Hepatocyte (in vitro differentiated cells): Measurements from ENCODE around the gene DMWD. TPM values are rescaled to one million over a fixed set of nuclear protein-coding genes. Genes with fewer than 3 reads are reported as not detected.
A peak's percentile ranks its signal among the peaks of the same experiment; 100 is the strongest.

ENCODE experiments used
- DNase-seq: peaks from one replicate; pipeline ENCODE4 v3.0.0-alpha.2; 2016; ENCODE audit warnings: low spot score
- H2AFZ ChIP-seq: fragments of 200-600 bp; sonication (generic); 2 replicates; pipeline ENCODE4 v1.6.0; 2016; ENCODE audit warnings: antibody characterized with exemption, mild to moderate bottlenecking
- H3K27ac ChIP-seq: fragments of 200-600 bp; sonication (generic); 2 replicates; pipeline ENCODE4 v1.5.1; 2016; ENCODE audit warnings: mild to moderate bottlenecking
- H3K27me3 ChIP-seq: fragments of 200-600 bp; sonication (generic); 2 replicates; pipeline ENCODE4 v1.6.1; 2016
- H3K36me3 ChIP-seq: fragments of 200-600 bp; sonication (generic); replicated peaks from 2 replicates; pipeline ENCODE4 v1.5.1; 2016; ENCODE audit warnings: low read depth; ENCODE audit not compliant: insufficient read depth
- H3K4me1 ChIP-seq: fragments of 200-600 bp; sonication (generic); 2 replicates; pipeline ENCODE4 v1.5.1; 2016; ENCODE audit warnings: mild to moderate bottlenecking, moderate library complexity; ENCODE audit not compliant: insufficient read depth
- H3K4me2 ChIP-seq: fragments of 200-600 bp; sonication (generic); 2 replicates; pipeline ENCODE4 v1.6.0; 2016
- H3K4me3 ChIP-seq: fragments of 200-600 bp; sonication (generic); 2 replicates; pipeline ENCODE4 v1.5.1; 2016; ENCODE audit warnings: mild to moderate bottlenecking
- H3K79me2 ChIP-seq: fragments of 200-600 bp; sonication (generic); 2 replicates; pipeline ENCODE4 v1.6.0; 2017; ENCODE audit warnings: mild to moderate bottlenecking
- H3K9me2 ChIP-seq: fragments of 200-600 bp; sonication (generic); replicated peaks from 2 replicates; pipeline ENCODE4 v1.6.0; 2017; ENCODE audit warnings: mild to moderate bottlenecking; ENCODE audit not compliant: insufficient read depth
- H3K9me3 ChIP-seq: fragments of 200-600 bp; sonication (generic); 2 replicates; pipeline ENCODE4 v1.5.1; 2016; ENCODE audit warnings: low read depth, mild to moderate bottlenecking
- H4K20me1 ChIP-seq: fragments of 200-600 bp; sonication (generic); 2 replicates; pipeline ENCODE4 v1.6.0; 2016; ENCODE audit warnings: mild to moderate bottlenecking; ENCODE audit not compliant: insufficient read depth, poor library complexity, severe bottlenecking
- CTCF ChIP-seq: fragments of 200-600 bp; sonication (generic); IDR thresholded peaks from 2 replicates; pipeline ENCODE4 v1.5.1; 2016; ENCODE audit warnings: antibody characterized with exemption, mild to moderate bottlenecking; ENCODE audit not compliant: poor library complexity
- EZH2 ChIP-seq: fragments of 200-600 bp; sonication (generic); IDR thresholded peaks from 2 replicates; pipeline ENCODE4 v1.6.1; 2016; ENCODE audit warnings: antibody characterized with exemption, mild to moderate bottlenecking, borderline replicate concordance
- EZH2phosphoT487 ChIP-seq: fragments of 200-600 bp; sonication (generic); IDR thresholded peaks from one replicate; pipeline ENCODE4 v1.6.1; 2018; ENCODE audit warnings: antibody characterized with exemption, mild to moderate bottlenecking, low read depth, moderate library complexity; ENCODE audit not compliant: unreplicated experiment, severe bottlenecking
- WGBS: methylation state at CpG from one replicate; pipeline ENCODE4 v1.1.6; 2016; ENCODE audit warnings: low lambda C conversion rate; ENCODE audit errors: missing lambda C conversion rate; 5-methylcytosine and 5-hydroxymethylcytosine counted together
- polyA plus RNA-seq: library from polyadenylated mRNA; unstranded; fragments of >200 nt; fragmentation: Nextera tagmentation; extraction: Ambion mirVana; gene quantifications from 2 replicates; pipeline ENCODE4 v1.2.1, GENCODE V29; 2016
- total RNA-seq: library from RNA; depleted of rRNA; stranded (reverse); fragments of >200 nt; gene quantifications from 2 replicates; pipeline ENCODE4 v1.2.3, GENCODE V29; 2014

Gene DMWD
- total and polyA plus RNA-seq, 2 experiments from 2014 or later, result 23.7 to 70.1 TPM

DNA sequence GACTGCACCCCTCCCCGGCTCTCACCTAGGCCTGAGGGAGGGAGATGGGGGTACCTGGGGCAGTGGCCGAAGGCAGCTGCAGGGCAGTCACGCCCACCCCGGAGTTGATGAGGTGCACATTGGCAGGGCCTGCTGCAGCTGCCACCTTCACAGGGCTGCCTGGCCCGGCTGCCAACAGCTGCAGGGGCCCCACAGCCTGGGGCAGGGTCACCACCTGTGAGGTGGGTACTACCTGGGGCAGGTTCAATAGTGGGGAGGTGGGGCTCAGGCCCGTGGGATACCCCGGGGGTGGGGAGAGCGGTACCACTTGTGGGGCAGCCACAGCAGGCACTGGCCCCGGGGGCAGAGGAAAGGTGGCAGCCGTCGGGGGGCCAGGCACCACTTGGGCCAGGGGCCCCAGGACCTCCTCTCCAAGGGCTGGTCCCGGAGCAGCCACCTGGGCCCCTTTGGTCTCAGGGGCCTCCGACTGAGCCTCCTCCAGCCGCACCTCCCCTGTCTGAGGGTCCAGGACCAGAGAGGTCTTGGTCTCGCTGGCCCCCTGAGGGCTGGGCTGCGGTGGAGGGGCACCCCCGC lies 26.3 kb downstream of the DMWD start:
- DNase-seq, result no peak
- no peak overlapping the region for H2AFZ ChIP-seq
- H3K4me3 ChIP-seq, result no peak overlapping the region

DNA sequence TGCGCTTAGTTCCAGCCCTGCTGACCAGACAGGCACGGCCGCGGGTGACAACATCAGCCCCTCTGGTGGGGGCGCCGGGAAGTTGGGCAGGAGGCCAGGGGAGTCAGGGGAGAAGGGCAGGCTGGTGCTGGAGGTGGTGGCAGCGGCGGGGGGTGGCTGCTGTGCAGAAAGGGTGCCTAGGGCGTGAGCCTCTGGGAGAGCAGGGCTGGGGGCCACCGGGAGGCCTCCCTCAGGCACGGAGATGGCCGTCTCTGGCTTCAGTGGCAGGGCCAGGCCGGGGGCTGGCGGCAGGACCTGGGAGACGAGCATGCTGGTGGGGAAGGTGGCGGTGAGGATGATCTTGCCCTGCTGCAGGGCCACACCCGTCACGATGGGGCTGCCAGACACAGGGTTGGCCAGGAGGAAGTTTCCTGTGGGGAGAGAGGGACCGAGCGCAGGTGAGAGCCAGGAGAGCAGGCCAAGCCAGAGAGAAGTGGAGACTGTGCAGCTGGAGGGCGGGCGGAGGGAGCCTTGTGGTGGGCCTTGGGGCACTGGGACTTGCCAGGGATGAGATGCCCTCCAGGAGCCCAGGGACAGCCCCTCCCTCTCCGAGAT lies 26.8 kb downstream of the DMWD start:
- H3K36me3 ChIP-seq, result no peaks in the 10 kb centered on the region
- no peaks in the 10 kb centered on the region for H3K27me3 ChIP-seq
- H3K9me3 ChIP-seq, result no peaks in the 10 kb centered on the region
- no peak overlapping the region for H3K4me3 ChIP-seq
- WGBS, result 85% methylated on average over 17 of the region's 23 CpGs
- H4K20me1 ChIP-seq, result no peaks in the 10 kb centered on the region
- peaks cover 34% of the 10 kb centered on the region for H3K79me2 ChIP-seq
- H2AFZ ChIP-seq, result no peak overlapping the region
- TF ChIP-seq EZH2phosphoT487 (no peak), CTCF (no peak), EZH2 (no peak)
- H3K4me2 ChIP-seq, result no peak overlapping the region
- no peak for DNase-seq
- H3K4me1 ChIP-seq, result peaks cover 35% of the 10 kb centered on the region
- H3K9me2 ChIP-seq, result no peaks in the 10 kb centered on the region
- peak overlapping the region; percentile 97 for H3K27ac ChIP-seq

More for the DNA sequence above, 26.3 kb downstream of the DMWD start:
- H3K36me3 ChIP-seq, result no peaks in the 10 kb centered on the region
- H3K27ac ChIP-seq, result peak overlapping the region; percentile 97
- H3K9me2 ChIP-seq, result no peaks in the 10 kb centered on the region
- WGBS, result 85% methylated on average over 11 of the region's 17 CpGs
- H4K20me1 ChIP-seq, result no peaks in the 10 kb centered on the region
- peaks cover 37% of the 10 kb centered on the region for H3K4me1 ChIP-seq
- H3K9me3 ChIP-seq, result no peaks in the 10 kb centered on the region
- TF ChIP-seq CTCF, result no peak
- TF ChIP-seq EZH2phosphoT487, result no peak
- TF ChIP-seq EZH2, result no peak
- H3K79me2 ChIP-seq, result peaks cover 34% of the 10 kb centered on the region
- no peaks in the 10 kb centered on the region for H3K27me3 ChIP-seq
- H3K4me2 ChIP-seq, result peak overlapping the region; percentile 96

DNA sequence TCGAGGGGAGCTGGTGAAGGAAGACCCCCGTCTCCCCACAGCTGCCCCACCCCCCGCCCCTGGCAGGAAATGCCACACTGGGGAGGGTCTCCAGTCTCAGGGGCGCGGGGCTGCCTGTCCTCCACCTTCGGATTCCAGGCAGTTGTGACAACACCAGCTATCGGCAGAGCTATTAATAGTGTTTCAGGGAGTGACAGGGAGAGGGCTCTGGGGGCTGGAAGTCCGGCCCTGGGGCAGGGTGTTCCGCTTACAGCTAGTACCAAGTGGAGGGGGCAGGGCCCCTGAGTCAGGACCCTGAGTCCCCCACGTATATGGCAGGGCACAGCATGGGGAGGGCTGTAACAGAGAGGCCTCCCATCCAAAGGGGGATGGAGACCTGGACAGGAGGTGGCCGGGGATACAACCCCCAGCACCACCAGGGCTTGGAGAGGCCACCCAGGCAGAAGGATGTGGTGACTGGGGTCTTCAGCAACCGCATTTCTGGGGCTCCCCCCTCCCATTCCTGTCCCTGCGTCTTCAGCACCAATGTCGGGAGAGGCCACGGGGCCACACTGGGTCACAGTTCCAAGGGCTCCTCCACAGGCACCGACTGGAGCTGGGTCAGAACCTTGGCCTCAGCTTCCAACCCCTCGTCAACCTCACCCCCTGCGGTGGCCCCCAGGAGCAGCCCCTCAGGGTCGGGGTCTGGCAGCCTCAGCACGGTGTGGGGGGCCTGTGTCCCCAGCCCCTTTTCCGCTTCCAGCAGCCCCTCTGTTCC lies 27.5 kb downstream of the DMWD start:
- H3K4me1 ChIP-seq, result peaks cover 34% of the 10 kb centered on the region
- H3K4me2 ChIP-seq, result peak overlapping the region; percentile 57
- H3K9me3 ChIP-seq, result no peaks in the 10 kb centered on the region
- H3K36me3 ChIP-seq, result no peaks in the 10 kb centered on the region
- H3K27ac ChIP-seq, result peak overlapping the region; percentile 69
- H3K79me2 ChIP-seq, result peaks cover 34% of the 10 kb centered on the region
- H3K9me2 ChIP-seq, result no peaks in the 10 kb centered on the region
- no peak for DNase-seq
- H3K27me3 ChIP-seq, result no peaks in the 10 kb centered on the region
- no peak overlapping the region for H2AFZ ChIP-seq
- WGBS, result 62% methylated on average over 19 of the region's 21 CpGs
- no peak overlapping the region for H3K4me3 ChIP-seq
- H4K20me1 ChIP-seq, result no peaks in the 10 kb centered on the region
- TF ChIP-seq CTCF, result no peak
- no peak for TF ChIP-seq EZH2phosphoT487
- TF ChIP-seq EZH2, result no peak
